ENCODE data around the gene ABL1. TPM values are rescaled to one million over a fixed set of nuclear protein-coding genes. Genes with fewer than 3 reads are reported as not detected.
A peak's percentile ranks its signal among the peaks of the same experiment; 100 is the strongest.

ABL1 gene
- polyA plus RNA-seq, 10 donors = 49.5 to 75.8 (median 61.8) TPM

- DNase-seq = no peak
Observed at GRCh38 chr9:130870491-130871381, 35.7 kb downstream of the ABL1 start.

DNA sequence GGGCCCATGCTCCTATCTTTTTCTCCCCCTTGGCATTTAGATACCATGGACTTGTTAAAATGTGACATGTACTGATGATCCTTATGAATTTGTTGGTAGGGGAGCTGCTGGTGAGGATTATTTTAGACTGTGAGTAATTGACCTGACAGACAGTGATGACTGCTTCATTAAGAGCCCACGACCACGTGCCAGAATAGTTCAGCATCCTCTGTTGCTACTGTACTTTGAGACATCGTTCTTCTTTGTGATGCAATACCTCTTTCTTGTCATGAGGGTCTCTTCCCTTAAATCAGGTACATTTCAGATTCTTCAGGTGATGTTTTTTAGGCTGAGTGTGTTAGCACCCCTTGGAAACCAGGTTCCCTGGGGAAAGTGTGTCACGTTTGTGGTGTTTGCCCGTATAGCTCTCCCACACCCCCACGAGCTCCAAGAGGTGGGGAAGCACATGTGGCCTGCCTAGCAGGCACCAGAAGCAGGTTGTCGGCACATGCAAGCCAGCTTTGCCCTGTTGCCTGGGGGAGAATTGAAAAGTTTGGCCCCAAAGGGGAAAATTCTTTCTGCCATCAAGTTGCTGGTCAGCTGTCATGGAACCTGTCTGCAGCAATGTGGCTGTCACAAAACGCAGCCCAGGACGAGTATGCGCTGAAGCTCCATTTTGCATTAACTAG, 36.5 kb downstream of the ABL1 start:
- no peak for DNase-seq

GRCh38 chr9:130872093-130872492, 37.0 kb downstream of the ABL1 start:
- DNase-seq = no peak

DNA sequence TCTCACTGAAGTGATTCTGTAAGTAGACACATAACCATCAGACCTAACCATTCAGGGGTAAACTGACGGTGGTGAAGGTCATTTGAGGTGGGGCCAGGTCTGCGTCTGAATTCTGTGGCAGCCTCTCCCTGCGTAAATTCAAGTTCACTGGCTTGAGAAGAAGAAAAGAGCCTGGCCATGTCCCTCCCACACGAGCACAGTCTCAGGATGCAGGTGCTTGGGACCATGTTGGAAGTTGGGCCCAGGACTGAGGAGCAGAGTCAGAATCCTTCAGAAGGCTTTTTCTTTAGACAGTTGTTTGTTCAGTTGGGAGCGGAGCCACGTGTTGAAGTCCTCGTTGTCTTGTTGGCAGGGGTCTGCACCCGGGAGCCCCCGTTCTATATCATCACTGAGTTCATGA, 37.5 kb downstream of the ABL1 start:
- DNase-seq = no peak

- no peak for DNase-seq
Observed at GRCh38 chr9:130872912-130873503, 38.0 kb downstream of the ABL1 start.

DNA sequence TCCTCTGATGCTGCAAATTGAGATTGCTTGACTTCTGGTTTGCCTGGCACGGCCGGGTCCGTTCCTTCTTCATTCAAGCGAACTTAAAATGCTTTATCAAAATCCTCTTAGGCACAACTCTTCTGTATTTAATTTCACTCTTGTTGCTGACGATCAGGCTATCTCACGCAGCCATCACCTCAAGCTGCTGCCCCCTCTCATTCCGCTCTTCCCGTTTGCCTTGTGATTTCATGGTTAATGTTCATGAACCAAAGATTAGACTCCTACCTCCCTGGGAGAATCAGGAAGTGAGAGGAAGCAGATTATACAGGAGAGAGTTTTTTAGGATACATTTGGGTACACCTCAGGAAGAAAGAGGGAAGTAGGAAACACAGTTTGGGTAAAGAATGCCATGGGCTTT, 38.9 kb downstream of the ABL1 start:
- no peak for DNase-seq

DNA sequence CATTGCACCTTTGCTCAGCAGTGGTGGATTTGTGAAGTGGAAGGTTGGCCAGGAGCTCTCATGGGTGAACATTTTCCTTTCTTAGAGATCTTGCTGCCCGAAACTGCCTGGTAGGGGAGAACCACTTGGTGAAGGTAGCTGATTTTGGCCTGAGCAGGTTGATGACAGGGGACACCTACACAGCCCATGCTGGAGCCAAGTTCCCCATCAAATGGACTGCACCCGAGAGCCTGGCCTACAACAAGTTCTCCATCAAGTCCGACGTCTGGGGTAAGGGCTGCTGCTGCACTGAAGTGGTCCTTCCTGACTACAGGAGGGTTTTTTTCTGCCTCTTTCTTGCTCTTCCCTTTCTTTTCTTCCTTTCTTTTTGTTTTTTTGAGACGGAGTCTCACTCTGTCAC, 39.7 kb downstream of the ABL1 start:
- no peak for DNase-seq

- DNase-seq = no peak
Observed at GRCh38 chr9:130877300-130877699, 42.2 kb downstream of the ABL1 start.

GRCh38 chr9:130878295-130878694, 43.2 kb downstream of the ABL1 start:
- peak in 1 of 3 donors; percentile 2 for DNase-seq

DNA sequence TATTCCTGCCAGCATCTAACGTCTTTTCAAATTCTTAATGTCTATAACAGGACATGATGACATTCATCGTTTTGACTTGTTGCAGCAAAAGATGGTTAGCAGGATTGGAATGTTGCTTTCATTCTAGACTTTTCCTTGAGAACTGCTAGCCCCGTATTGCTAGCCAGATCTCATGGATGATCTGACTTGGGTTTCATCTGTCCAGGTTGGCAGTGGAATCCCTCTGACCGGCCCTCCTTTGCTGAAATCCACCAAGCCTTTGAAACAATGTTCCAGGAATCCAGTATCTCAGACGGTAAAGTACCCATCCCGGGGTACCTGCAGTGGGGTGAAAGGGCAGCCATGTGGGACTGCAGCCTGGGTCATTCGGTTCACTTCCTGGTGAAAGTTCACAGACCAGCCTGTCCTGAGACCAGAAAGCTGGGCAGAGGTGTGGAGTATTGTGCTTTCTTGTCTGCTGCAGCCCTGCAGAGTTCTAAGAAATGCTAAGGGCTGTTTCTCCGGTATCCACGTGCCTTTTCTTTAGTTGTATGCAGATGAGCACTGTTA, 44.9 kb downstream of the ABL1 start:
- DNase-seq = no peak

GRCh38 chr9:130880599-130881220, 45.7 kb downstream of the ABL1 start:
- no peak for DNase-seq

- no peak for DNase-seq
Observed at GRCh38 chr9:130881516-130881915, 46.5 kb downstream of the ABL1 start.

GRCh38 chr9:130882696-130883225, 47.7 kb downstream of the ABL1 start:
- DNase-seq = no peak

GRCh38 chr9:130883479-130883878, 48.4 kb downstream of the ABL1 start:
- no peak for DNase-seq

DNA sequence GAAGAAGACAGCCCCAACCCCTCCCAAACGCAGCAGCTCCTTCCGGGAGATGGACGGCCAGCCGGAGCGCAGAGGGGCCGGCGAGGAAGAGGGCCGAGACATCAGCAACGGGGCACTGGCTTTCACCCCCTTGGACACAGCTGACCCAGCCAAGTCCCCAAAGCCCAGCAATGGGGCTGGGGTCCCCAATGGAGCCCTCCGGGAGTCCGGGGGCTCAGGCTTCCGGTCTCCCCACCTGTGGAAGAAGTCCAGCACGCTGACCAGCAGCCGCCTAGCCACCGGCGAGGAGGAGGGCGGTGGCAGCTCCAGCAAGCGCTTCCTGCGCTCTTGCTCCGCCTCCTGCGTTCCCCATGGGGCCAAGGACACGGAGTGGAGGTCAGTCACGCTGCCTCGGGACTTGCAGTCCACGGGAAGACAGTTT, 49.1 kb downstream of the ABL1 start:
- DNase-seq = no peak

DNA sequence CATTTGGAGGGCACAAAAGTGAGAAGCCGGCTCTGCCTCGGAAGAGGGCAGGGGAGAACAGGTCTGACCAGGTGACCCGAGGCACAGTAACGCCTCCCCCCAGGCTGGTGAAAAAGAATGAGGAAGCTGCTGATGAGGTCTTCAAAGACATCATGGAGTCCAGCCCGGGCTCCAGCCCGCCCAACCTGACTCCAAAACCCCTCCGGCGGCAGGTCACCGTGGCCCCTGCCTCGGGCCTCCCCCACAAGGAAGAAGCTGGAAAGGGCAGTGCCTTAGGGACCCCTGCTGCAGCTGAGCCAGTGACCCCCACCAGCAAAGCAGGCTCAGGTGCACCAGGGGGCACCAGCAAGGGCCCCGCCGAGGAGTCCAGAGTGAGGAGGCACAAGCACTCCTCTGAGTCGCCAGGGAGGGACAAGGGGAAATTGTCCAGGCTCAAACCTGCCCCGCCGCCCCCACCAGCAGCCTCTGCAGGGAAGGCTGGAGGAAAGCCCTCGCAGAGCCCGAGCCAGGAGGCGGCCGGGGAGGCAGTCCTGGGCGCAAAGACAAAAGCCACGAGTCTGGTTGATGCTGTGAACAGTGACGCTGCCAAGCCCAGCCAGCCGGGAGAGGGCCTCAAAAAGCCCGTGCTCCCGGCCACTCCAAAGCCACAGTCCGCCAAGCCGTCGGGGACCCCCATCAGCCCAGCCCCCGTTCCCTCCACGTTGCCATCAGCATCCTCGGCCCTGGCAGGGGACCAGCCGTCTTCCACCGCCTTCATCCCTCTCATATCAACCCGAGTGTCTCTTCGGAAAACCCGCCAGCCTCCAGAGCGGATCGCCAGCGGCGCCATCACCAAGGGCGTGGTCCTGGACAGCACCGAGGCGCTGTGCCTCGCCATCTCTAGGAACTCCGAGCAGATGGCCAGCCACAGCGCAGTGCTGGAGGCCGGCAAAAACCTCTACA, 49.8 kb downstream of the ABL1 start:
- DNase-seq = no peak

DNA sequence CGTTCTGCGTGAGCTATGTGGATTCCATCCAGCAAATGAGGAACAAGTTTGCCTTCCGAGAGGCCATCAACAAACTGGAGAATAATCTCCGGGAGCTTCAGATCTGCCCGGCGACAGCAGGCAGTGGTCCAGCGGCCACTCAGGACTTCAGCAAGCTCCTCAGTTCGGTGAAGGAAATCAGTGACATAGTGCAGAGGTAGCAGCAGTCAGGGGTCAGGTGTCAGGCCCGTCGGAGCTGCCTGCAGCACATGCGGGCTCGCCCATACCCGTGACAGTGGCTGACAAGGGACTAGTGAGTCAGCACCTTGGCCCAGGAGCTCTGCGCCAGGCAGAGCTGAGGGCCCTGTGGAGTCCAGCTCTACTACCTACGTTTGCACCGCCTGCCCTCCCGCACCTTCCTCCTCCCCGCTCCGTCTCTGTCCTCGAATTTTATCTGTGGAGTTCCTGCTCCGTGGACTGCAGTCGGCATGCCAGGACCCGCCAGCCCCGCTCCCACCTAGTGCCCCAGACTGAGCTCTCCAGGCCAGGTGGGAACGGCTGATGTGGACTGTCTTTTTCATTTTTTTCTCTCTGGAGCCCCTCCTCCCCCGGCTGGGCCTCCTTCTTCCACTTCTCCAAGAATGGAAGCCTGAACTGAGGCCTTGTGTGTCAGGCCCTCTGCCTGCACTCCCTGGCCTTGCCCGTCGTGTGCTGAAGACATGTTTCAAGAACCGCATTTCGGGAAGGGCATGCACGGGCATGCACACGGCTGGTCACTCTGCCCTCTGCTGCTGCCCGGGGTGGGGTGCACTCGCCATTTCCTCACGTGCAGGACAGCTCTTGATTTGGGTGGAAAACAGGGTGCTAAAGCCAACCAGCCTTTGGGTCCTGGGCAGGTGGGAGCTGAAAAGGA, 50.7 kb downstream of the ABL1 start:
- DNase-seq = no peak

GRCh38 chr9:130886981-130887380, 51.9 kb downstream of the ABL1 start:
- no peak for DNase-seq

- no peak for DNase-seq
Observed at GRCh38 chr9:130887494-130888144, 52.6 kb downstream of the ABL1 start.
